ENCODE results near the gene SLC37A1.

- TF ChIP-seq CTCF (IDR thresholded peaks at IDR 0.05) (no peak), ZFX (IDR thresholded peaks at IDR 0.05; ENCODE audit: borderline replicate concordance) (no peak)
Measured at GRCh38 chr21:42607525-42608102, 94.0 kb downstream of the SLC37A1 start.

Data from 22Rv1 (cell line).